Esophagus muscularis mucosa (tissue), 4 donors: ENCODE measurements around the gene TMEM60.

Experiments
- EP300 ChIP-seq: sonication (generic); formaldehyde crosslinking; IDR thresholded peaks from one replicate; pipeline ENCODE4 v1.6.1; 2017; ENCODE audit warnings: antibody characterized with exemption
- POLR2A ChIP-seq: fragments of 450-650 bp; IDR thresholded peaks from one replicate; pipeline ENCODE4 v1.6.1; 2017; ENCODE audit warnings: antibody characterized with exemption, moderate library complexity, mild to moderate bottlenecking, low read depth
- POLR2AphosphoS5 ChIP-seq, 2 donors: sonication (generic); formaldehyde crosslinking; IDR thresholded peaks; one replicate each; pipeline ENCODE4 v1.6.1; 2017; ENCODE audit warnings: antibody characterized with exemption in 2 of 2
- TF ChIP-seq, protein P1 (sequence below), 3 experiments: fragments of 200-600 bp in 2 of 3; fragments of 450-650 bp in 1 of 3; sonication (generic) in 2 of 3; IDR thresholded peaks; one replicate each; pipeline ENCODE4 v1.5.1; 2017 to 2019; ENCODE audit warnings: antibody characterized with exemption in 3 of 3, mild to moderate bottlenecking in 2 of 3, moderate library complexity in 1 of 3

DNA sequence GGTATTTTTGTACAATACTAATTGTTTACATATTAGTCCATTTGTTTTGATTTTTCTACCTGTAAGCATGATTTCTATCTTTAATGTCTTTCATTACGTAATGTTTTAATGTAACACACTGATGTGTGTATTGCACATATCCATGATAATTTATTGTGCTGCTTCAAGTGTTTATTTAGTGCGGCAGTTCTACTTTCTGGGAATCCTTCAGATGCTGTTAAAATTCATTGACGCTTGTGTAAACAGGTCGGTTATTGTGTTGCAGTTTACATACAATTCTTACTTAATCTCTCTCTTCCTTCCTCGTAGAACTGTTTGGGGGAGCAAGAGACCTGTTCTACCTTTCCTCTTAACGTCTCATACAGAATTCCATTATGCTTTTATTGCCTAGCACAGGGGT is 6.9 kb downstream of the TMEM60 start:
- TF ChIP-seq, protein P1, sequence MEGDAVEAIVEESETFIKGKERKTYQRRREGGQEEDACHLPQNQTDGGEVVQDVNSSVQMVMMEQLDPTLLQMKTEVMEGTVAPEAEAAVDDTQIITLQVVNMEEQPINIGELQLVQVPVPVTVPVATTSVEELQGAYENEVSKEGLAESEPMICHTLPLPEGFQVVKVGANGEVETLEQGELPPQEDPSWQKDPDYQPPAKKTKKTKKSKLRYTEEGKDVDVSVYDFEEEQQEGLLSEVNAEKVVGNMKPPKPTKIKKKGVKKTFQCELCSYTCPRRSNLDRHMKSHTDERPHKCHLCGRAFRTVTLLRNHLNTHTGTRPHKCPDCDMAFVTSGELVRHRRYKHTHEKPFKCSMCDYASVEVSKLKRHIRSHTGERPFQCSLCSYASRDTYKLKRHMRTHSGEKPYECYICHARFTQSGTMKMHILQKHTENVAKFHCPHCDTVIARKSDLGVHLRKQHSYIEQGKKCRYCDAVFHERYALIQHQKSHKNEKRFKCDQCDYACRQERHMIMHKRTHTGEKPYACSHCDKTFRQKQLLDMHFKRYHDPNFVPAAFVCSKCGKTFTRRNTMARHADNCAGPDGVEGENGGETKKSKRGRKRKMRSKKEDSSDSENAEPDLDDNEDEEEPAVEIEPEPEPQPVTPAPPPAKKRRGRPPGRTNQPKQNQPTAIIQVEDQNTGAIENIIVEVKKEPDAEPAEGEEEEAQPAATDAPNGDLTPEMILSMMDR (IDR thresholded peaks at IDR 0.05), result no peak
- TF ChIP-seq POLR2A (no peak), POLR2AphosphoS5 (IDR thresholded peaks at IDR 0.05) (no peak), EP300 (no peak)
